Lower lobe of right lung (tissue), 2 donors: ENCODE measurements around the gene ODF2. TPM values are rescaled to one million over a fixed set of nuclear protein-coding genes. Genes with fewer than 3 reads are reported as not detected.
A peak's percentile ranks its signal among the peaks of the same experiment; 100 is the strongest.
"Not testable (repeated sequence)": the region's sequence is repeated elsewhere in the genome, so short reads cannot be mapped to it uniquely, and the experiment has no call there.

Experiments used
- ATAC-seq, 2 donors: fragments of 200-7000 bp; cut with Tn5 transposase; one replicate each; pipeline ENCODE4 v1.9.1; 2020 to 2022; ENCODE audit warnings: mild to moderate bottlenecking in 2 of 2, moderate library complexity in 2 of 2
- DNase-seq: peaks from one replicate; pipeline ENCODE4 v3.0.0-alpha.2; 2020
- H3K27ac ChIP-seq: fragments of 200-600 bp; one replicate; pipeline ENCODE4 v1.8.0; 2022
- H3K27me3 ChIP-seq: fragments of 200-600 bp; one replicate; pipeline ENCODE4 v1.8.0; 2022; ENCODE audit warnings: low read depth
- H3K36me3 ChIP-seq: fragments of 200-600 bp; one replicate; pipeline ENCODE4 v1.8.0; 2022; ENCODE audit warnings: mild to moderate bottlenecking
- H3K4me1 ChIP-seq: fragments of 200-600 bp; one replicate; pipeline ENCODE4 v1.8.0; 2022
- H3K4me3 ChIP-seq: fragments of 200-600 bp; one replicate; pipeline ENCODE4 v1.8.0; 2022; ENCODE audit warnings: mild to moderate bottlenecking
- H3K9me3 ChIP-seq: fragments of 200-600 bp; one replicate; pipeline ENCODE4 v1.8.0; 2022
- intact Hi-C: fragments of 100-400 bp; cut with DNase I; formaldehyde crosslinking; loops from one replicate; pipeline ENCODE4 v1.11.0; 2022
- total RNA-seq: library from RNA; stranded (reverse); fragmentation: NEBNext Ultra II Directional; extraction: Animal tissue kit (Norgen Biotek cat#: 25700); gene quantifications from one replicate; pipeline ENCODE4 v1.2.1, GENCODE V29; 2021
- TF ChIP-seq, protein P1 (sequence below): fragments of 200-600 bp; IDR thresholded peaks from one replicate; pipeline ENCODE4 v1.8.0; 2022; ENCODE audit warnings: antibody characterized with exemption, mild to moderate bottlenecking
- donor health status: DM: no; HTN: yes; CAD: no; lungs with severe emphysema.

Gene ODF2
- total RNA-seq, 1 donor from 2014 or later, result 20.3 TPM

DNA sequence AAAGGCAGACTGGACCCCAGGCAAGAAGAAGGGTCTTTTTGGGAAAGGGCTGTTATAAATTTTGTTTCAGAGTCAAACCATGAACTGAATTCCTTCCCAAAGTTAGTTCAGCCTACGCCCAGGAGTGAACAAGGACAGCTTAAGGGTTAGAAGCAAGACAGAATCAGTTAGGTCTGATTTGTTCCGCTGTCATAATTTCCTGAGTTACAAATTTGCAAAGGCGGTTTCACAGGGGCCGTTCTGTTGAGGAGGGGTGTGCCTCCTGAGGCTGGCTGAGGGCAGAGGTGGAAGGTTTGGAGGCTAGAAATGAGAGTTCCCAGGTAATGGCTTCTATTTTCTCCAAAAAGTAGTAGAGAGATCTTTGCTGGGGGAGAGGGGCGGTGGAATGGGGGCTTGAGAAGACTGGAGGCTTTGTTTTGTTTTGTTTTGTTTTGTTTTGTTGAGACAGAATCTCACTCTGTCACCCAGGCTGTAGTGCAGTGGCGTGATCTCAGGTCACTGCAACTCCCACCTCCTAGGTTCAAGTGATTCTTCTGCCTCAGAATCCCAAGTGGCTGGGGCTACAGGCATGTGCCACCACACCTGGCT lies 39.3 kb upstream of the ODF2 start:
- Histone ChIP-seq H3K4me3 (no peak overlapping the region), H3K27ac (no peak overlapping the region), H3K9me3 (no peaks in the 10 kb centered on the region), H3K4me1 (peaks cover 22% of the 10 kb centered on the region), H3K36me3 (no peaks in the 10 kb centered on the region), H3K27me3 (peaks cover 59% of the 10 kb centered on the region)
- ATAC-seq, result no peak
- intact Hi-C loops, result no loop called here
- DNase-seq, result no peak
- TF ChIP-seq, protein P1, sequence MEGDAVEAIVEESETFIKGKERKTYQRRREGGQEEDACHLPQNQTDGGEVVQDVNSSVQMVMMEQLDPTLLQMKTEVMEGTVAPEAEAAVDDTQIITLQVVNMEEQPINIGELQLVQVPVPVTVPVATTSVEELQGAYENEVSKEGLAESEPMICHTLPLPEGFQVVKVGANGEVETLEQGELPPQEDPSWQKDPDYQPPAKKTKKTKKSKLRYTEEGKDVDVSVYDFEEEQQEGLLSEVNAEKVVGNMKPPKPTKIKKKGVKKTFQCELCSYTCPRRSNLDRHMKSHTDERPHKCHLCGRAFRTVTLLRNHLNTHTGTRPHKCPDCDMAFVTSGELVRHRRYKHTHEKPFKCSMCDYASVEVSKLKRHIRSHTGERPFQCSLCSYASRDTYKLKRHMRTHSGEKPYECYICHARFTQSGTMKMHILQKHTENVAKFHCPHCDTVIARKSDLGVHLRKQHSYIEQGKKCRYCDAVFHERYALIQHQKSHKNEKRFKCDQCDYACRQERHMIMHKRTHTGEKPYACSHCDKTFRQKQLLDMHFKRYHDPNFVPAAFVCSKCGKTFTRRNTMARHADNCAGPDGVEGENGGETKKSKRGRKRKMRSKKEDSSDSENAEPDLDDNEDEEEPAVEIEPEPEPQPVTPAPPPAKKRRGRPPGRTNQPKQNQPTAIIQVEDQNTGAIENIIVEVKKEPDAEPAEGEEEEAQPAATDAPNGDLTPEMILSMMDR, result no peak

- DNase-seq (no peak), ATAC-seq (no peak)
- H3K4me3 ChIP-seq, result peak overlapping the region; percentile 98
- TF ChIP-seq, protein P1, result no peak
- H3K27ac ChIP-seq, result no peak overlapping the region
- peaks cover 44% of the 10 kb centered on the region for H3K27me3 ChIP-seq
- H3K9me3 ChIP-seq, result no peaks in the 10 kb centered on the region
- peaks cover 25% of the 10 kb centered on the region for H3K4me1 ChIP-seq
- no peaks in the 10 kb centered on the region for H3K36me3 ChIP-seq
- intact Hi-C loops, result no loop called here
These were observed 36.5 kb upstream of the ODF2 start for GRCh38 chr9:128419061-128419925.

- Histone ChIP-seq H3K4me3 (peak overlapping the region; percentile 98), H3K27me3 (peaks cover 36% of the 10 kb centered on the region), H3K36me3 (no peaks in the 10 kb centered on the region), H3K9me3 (no peaks in the 10 kb centered on the region), H3K27ac (peak overlapping the region; percentile 69), H3K4me1 (peaks cover 25% of the 10 kb centered on the region)
- peak; percentile 81 for DNase-seq
- TF ChIP-seq, protein P1, result peak; percentile 91
- peak; percentile 94 to 96 for ATAC-seq
- intact Hi-C loops, result no loop called here
These were observed 35.7 kb upstream of the ODF2 start for GRCh38 chr9:128420060-128420650.

DNA sequence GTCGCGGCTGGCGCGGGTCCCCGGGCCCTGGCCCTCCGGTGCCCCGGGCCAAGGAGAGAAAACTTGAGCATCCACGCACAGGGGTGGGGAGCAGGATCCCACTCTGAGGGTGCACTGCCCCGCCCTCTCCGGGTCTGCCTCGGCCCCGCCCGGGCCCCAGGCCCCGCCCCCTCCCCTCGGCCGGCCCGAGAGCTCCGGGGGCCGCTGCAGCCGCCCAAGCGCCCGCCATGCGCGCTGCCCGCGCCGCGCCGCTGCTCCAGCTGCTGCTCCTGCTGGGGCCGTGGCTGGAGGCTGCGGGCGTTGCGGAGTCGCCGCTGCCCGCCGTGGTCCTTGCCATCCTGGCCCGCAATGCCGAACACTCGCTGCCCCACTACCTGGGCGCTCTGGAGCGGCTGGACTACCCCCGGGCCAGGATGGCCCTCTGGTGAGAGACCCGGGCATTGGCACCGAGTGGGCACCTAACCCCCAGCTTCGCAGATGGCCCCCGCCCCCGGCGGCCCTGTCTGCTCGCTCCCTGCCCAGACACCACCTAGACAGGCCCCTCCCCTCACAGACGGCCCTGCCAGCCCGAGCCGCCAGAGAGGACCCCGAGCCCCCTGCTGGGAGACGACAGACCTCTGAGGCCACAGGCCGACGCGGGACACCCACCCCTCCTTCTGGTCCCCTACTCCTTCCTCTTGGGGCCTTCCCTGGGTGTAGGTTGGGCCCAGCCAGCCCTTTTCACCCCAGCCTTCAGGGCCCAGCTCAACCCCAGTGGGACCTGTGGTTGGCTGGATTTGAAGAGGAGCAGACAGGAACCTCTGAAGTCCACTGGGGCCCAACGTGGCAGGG lies 34.9 kb upstream of the ODF2 start, which contains the start of gene CERCAM:
Gene CERCAM, plus strand, starts transcription at position 207 of the 831 bp plus-strand sequence. Its CDS starts 21 bp downstream, at position 228.
- DNase-seq (peak; percentile 59), ATAC-seq (peak; percentile 91 to 92)
- Histone ChIP-seq H3K9me3 (no peaks in the 10 kb centered on the region), H3K4me3 (peak within 1 kb of the TSS; percentile 98), H3K4me1 (peaks cover 25% of the 10 kb centered on the region), H3K27me3 (peaks cover 32% of the 10 kb centered on the region), H3K36me3 (no peaks in the 10 kb centered on the region), H3K27ac (peak within 1 kb of the TSS; percentile 69)
- intact Hi-C loops, result no loop called here
- TF ChIP-seq, protein P1, result no peak

DNA sequence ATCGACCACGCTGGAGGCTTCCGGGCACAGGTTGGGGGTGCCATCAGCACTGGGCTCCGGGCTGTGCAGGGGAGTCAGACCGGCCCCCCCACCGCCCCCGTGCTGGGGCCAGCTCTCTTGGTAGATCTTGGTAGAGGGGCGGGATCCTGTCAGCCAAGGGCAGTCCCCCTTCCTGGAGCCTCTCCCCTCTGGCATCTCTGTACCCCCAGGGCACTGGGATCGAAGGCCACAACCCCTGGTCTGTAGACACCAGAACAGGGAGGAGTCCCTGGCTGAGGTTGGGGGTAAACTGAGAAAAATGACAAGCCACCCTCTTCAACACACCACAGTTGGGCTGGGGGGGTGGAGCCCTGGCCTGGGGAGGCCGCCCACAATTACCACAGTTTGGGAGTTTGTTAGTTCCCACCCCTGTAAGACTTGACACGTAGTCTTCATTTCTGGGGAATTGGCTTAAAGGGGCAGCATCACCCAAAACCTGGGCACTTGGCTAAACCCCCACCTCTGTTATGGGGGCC lies 34.3 kb upstream of the ODF2 start:
- no peaks in the 10 kb centered on the region for H3K9me3 ChIP-seq
- H3K36me3 ChIP-seq, result no peaks in the 10 kb centered on the region
- intact Hi-C loops, result no loop called here
- peak in 1 of 2 donors; percentile 1 for ATAC-seq
- TF ChIP-seq, protein P1, result no peak
- H3K4me1 ChIP-seq, result peaks cover 25% of the 10 kb centered on the region
- H3K4me3 ChIP-seq, result peak overlapping the region; percentile 98
- H3K27me3 ChIP-seq, result peaks cover 27% of the 10 kb centered on the region
- peak overlapping the region; percentile 69 for H3K27ac ChIP-seq
- no peak for DNase-seq

DNA sequence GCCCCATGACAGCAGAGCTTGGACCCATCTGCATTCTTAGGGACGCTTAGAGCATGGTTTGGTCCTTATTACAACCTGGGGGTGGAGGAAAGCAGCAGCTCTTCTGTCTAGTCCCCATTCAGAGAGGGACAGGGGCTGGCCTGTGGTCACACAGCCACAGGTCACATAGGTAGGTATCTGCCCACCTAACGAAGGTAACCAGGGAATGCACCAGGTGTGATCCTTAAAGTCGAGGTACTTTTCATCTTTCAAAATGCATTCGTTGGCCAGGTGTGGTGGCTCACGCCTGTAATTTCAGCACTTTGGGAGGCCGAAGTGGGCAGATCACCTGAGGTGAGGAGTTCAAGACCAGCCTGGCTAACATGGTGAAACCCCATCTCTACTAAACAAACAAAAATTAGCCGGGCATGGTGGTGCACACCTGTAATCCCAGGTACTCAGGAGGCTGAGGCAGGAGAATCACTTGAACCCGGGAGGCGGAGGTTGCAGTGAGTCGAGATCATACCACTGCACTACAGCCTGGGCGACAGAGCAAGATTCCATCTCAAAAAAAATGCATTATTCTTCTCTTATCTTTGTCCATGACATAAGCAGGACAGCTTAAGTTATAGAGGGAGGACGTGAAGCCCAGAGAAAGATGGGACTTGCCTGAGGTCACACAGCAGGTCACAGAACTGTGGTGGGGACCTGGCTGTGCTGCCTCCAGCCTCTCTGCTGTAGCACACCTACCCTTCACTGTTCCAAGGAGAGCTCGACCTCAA lies 33.6 kb upstream of the ODF2 start:
- H3K9me3 ChIP-seq, ATAC-seq, intact Hi-C loops, H3K27ac ChIP-seq, H3K4me3 ChIP-seq, DNase-seq, H3K36me3 ChIP-seq: not testable (repeated sequence)
- Histone ChIP-seq H3K4me1 (peaks cover 25% of the 10 kb centered on the region), H3K27me3 (peaks cover 21% of the 10 kb centered on the region)
